GM12865 (cell line): ENCODE measurements around the gene TMED8.

ENCODE experiments used
- DNase-seq: peaks from one replicate; pipeline ENCODE4 v3.0.0; 2010; ENCODE audit warnings: low read depth
- H3K4me3 ChIP-seq: 2 replicates; pipeline ENCODE4 v1.5.1; 2011; ENCODE audit warnings: mild to moderate bottlenecking, low read depth, low read length, control low read depth
- TF ChIP-seq, protein P1 (sequence below): IDR thresholded peaks from 2 replicates; pipeline ENCODE4 v1.5.1; 2011; ENCODE audit warnings: low read length, control low read depth, low read depth, inconsistent platforms; ENCODE audit not compliant: insufficient read depth; ENCODE audit errors: missing control alignments

Gene TMED8

DNA sequence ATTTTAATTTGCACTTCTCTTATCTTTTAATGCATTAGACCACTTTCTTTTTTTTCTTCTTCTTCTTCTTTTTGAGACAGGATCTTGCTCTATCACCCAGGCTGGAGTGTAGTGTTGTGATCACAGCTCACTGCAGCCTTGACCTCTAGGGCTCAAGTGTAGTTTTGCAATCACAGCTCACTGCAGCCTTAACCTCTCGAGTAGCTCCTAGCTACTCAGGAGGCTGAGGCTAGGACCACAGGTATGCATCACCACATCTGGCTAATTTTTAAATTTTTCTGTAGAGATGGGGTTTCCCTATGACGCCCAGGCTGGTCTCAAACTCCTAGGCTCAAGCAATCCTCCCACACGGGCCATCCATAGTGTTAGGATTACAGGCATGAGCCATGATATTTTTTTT is 12.7 kb downstream of the TMED8 start:
- TF ChIP-seq, protein P1, sequence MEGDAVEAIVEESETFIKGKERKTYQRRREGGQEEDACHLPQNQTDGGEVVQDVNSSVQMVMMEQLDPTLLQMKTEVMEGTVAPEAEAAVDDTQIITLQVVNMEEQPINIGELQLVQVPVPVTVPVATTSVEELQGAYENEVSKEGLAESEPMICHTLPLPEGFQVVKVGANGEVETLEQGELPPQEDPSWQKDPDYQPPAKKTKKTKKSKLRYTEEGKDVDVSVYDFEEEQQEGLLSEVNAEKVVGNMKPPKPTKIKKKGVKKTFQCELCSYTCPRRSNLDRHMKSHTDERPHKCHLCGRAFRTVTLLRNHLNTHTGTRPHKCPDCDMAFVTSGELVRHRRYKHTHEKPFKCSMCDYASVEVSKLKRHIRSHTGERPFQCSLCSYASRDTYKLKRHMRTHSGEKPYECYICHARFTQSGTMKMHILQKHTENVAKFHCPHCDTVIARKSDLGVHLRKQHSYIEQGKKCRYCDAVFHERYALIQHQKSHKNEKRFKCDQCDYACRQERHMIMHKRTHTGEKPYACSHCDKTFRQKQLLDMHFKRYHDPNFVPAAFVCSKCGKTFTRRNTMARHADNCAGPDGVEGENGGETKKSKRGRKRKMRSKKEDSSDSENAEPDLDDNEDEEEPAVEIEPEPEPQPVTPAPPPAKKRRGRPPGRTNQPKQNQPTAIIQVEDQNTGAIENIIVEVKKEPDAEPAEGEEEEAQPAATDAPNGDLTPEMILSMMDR = no peak

DNA sequence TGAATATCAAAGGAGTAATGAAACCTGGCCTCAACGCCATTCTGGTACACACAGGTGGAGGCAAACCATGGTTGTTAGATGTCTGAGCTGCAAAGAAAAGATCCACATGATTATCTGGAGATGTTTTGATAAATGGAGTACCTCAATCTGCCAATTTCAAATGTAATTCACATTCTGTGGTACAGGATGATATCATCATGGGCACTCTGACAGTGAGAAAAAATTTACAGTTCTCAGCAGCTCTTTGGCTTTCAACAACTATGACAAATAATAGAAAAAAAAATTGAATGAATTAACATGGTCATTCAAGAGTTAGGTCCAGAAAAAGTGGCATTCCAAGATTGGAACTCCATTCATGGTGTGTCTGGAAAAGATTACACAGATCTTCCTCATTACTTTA is 17.3 kb downstream of the TMED8 start:
- DNase-seq = no peak
- no peak overlapping the region for H3K4me3 ChIP-seq
- TF ChIP-seq, protein P1 = no peak

More for the DNA sequence above, 12.7 kb downstream of the TMED8 start:
- H3K4me3 ChIP-seq = no peak overlapping the region
- DNase-seq = no peak

DNA sequence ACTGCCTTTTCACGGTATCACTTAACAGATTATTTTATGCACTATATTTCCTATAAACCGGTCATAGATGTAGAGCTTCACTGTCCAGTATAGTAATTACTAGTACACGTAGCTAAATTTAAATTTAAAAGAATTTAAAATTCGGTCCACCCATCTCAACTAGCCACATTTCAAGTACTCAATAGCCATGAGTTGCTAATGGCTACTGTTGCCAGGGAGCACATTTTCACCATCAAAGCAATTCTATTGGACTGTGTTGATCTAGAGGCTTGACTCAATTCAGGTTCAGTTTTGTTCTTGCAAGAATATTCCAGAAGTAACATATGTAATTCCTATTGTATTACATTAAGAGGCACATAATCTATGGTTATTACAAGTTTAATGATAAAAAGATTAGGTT is 20.0 kb downstream of the TMED8 start:
- TF ChIP-seq, protein P1 = no peak
- no peak overlapping the region for H3K4me3 ChIP-seq
- no peak for DNase-seq

DNA sequence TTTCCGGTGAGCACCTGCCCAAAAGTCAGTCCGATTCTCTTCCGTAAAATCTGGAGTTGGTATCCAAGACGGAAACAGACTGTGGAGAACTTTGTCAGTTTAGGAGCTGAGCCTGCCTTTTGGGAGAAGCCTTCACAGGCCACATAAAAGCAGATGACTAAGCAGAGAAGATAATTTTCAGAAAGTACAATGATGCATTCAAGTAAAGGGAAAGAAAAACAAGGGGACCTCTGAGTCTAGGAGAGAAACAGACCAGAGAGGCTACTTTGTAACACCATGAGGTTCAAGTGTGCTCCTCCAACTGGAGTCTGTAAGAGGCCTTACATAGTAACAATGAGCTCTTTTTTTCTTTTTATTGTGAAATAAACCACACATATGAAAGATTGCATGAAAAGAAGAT is 21.1 kb downstream of the TMED8 start:
- TF ChIP-seq, protein P1 = no peak
- no peak overlapping the region for H3K4me3 ChIP-seq
- no peak for DNase-seq

DNA sequence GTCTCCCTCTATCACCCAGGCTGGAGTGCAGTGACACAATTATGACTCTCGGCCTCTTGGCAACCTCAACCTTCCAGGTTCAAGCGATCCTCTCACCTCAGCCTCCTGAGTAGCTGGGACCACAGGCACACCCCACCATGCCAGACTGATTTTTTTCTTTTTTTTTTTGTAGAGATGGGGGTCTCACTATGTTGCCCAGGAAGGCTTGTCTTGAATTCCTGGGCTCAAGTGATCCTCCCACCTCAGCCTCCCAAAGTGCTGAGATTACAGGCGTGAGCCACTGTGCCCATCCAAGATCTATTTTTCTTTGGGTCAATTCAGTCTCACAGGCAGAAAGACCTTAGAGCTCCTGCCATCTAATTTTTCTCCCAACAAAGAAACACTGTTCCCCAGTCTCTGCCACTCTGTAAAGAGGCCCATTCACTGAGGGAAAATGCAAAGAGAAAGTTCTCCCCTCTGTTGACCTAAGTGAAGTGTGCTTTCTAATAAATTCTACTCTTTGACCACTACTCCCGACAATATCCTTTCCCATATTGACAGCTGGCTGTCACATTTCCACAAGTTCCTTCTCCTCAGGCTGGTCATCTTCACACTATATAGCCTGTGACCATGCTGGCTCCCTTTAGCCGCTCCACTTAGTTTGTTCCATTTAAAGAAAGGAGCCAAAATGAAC is 23.3 kb downstream of the TMED8 start:
- no peak for DNase-seq
- no peak overlapping the region for H3K4me3 ChIP-seq
- TF ChIP-seq, protein P1 = no peak

DNA sequence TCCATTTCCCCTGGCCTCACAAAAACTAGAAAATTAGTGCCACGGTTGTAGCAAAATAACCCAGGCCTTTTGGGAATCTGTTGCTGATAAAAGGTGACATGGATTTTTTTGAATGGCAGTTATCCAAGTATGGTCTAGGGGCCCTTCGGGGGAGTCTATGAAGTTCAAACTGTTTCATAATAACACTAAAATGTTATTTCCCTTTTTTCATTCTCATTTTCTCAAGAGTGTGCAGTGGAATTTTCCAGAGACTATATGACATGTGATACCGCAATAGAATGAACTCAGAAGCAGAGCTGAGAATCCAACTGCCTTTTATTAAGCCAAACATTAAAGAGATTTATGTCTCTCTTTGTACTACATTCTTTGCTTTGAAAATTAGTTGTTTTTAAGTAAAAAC is 29.1 kb downstream of the TMED8 start:
- no peak for DNase-seq
- TF ChIP-seq, protein P1 = no peak
- no peak overlapping the region for H3K4me3 ChIP-seq

DNA sequence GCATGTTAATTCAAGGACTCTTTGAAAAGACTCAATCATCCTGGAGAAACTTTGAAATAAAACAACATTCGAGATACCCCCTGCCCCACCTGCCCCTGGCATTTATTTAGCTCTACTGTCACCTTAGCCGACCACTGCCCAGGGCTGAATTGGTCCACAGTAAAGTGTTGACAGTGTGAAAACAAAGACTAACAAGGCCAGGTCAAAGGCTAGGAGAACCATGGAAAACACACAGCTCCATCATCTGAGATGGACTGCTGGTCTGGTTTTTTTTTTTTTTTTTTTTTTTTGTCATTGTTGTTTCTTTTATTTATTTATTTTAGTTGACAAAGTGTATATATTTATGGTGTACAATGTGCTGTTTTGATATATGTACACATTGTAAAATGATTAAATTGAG is 30.4 kb downstream of the TMED8 start:
- no peak for DNase-seq
- TF ChIP-seq, protein P1 = no peak
- no peak overlapping the region for H3K4me3 ChIP-seq
